IMR-90 (cell line): ENCODE data around the gene TMEM97. TPM values are rescaled to one million over a fixed set of nuclear protein-coding genes. Genes with fewer than 3 reads are reported as not detected.

Experiments
- ATAC-seq: fragments of 200-7000 bp; cut with Tn5 transposase; 2 replicates; pipeline ENCODE4 v1.9.1; 2020; ENCODE audit warnings: low read depth, mild to moderate bottlenecking, moderate library complexity
- BruUV-seq: library from RNA; stranded (reverse); fragments of 400-500 nt; replicated peaks from 2 replicates; lab custom pipeline; 2021; lab: Mats Ljungman, UMichigan
- CTCF ChIA-PET: fragments of 300-600 bp; formaldehyde crosslinking; extraction: SDS; loops from one replicate; lab custom pipeline; 2021; ENCODE audit warnings: antibody characterized with exemption; lab: Yijun Ruan, JAX
- POLR2A ChIA-PET: fragments of 300-600 bp; sonication (Branson Sonifier 250); formaldehyde crosslinking; loops from one replicate; lab custom pipeline; 2022; ENCODE audit warnings: antibody characterized with exemption; ENCODE audit not compliant: unreplicated experiment; lab: Charles Lee
- DNase-seq: peaks from one replicate; pipeline ENCODE4 v3.0.0; 2013
- H2AFZ ChIP-seq: replicated peaks from 2 replicates; pipeline ENCODE3; 2013; ENCODE audit warnings: low read length, mild to moderate bottlenecking; ENCODE audit not compliant: poor library complexity
- H2AK5ac ChIP-seq: 2 replicates; pipeline ENCODE4 v1.6.1; 2013; ENCODE audit warnings: low read depth, low read length, inconsistent platforms
- H2AK9ac ChIP-seq: replicated peaks from 2 replicates; pipeline ENCODE3; 2013; ENCODE audit warnings: mild to moderate bottlenecking, low read depth, low read length, moderate library complexity; ENCODE audit not compliant: poor library complexity
- H2BK120ac ChIP-seq: 2 replicates; pipeline ENCODE4 v1.6.1; 2013; ENCODE audit warnings: low read depth, low read length, inconsistent platforms
- H2BK15ac ChIP-seq: 3 replicates; pipeline ENCODE4 v1.6.1; 2013; ENCODE audit warnings: low read depth, low read length, inconsistent platforms
- H2BK20ac ChIP-seq: 2 replicates; pipeline ENCODE4 v1.6.1; 2013; ENCODE audit warnings: low read depth, mild to moderate bottlenecking, inconsistent platforms, low read length, moderate library complexity
- H2BK5ac ChIP-seq: 2 replicates; pipeline ENCODE4 v1.6.1; 2013; ENCODE audit warnings: mild to moderate bottlenecking, low read depth, low read length, inconsistent platforms; ENCODE audit not compliant: poor library complexity, severe bottlenecking
- H3K14ac ChIP-seq: replicated peaks from 2 replicates; pipeline ENCODE4 v1.6.1; 2013; ENCODE audit warnings: low read depth, low read length, inconsistent platforms
- H3K18ac ChIP-seq: 2 replicates; pipeline ENCODE4 v1.6.1; 2013; ENCODE audit warnings: low read depth, low read length, control low read depth
- H3K23ac ChIP-seq: 2 replicates; pipeline ENCODE4 v1.6.1; 2013; ENCODE audit warnings: low read depth, low read length, inconsistent platforms
- H3K27ac ChIP-seq: 2 replicates; pipeline ENCODE4 v1.5.1; 2013; ENCODE audit warnings: mild to moderate bottlenecking, control low read depth, low read length; ENCODE audit not compliant: insufficient read depth
- H3K27me3 ChIP-seq: 2 replicates; pipeline ENCODE4 v1.6.1; 2013; ENCODE audit warnings: low read length; ENCODE audit not compliant: control insufficient read depth, insufficient read depth
- H3K36me3 ChIP-seq: 2 replicates; pipeline ENCODE4 v1.6.1; 2013; ENCODE audit warnings: low read length, mixed read lengths; ENCODE audit not compliant: control insufficient read depth, insufficient read depth
- H3K4ac ChIP-seq: 2 replicates; pipeline ENCODE4 v1.6.1; 2013; ENCODE audit warnings: low read depth, low read length, inconsistent platforms
- H3K4me1 ChIP-seq: 2 replicates; pipeline ENCODE4 v1.6.1; 2013; ENCODE audit warnings: low read length, mixed read lengths; ENCODE audit not compliant: control insufficient read depth, insufficient read depth
- H3K4me2 ChIP-seq: 2 replicates; pipeline ENCODE4 v1.6.1; 2013; ENCODE audit warnings: low read depth, mild to moderate bottlenecking, control low read depth, low read length, moderate library complexity
- H3K4me3 ChIP-seq: 2 replicates; pipeline ENCODE4 v1.5.1; 2013; ENCODE audit warnings: low read depth, mild to moderate bottlenecking, control low read depth, low read length, moderate library complexity; ENCODE audit not compliant: insufficient read depth
- H3K56ac ChIP-seq: 2 replicates; pipeline ENCODE4 v1.6.1; 2013; ENCODE audit warnings: low read length, inconsistent platforms; ENCODE audit not compliant: insufficient read depth; ENCODE audit errors: extremely low read depth
- H3K79me1 ChIP-seq, 2 experiments: 2 replicates each; pipeline ENCODE4 v1.6.1; 2013; ENCODE audit warnings: low read length in 2 of 2, inconsistent platforms in 1 of 2, low read depth in 1 of 2
- H3K9ac ChIP-seq: 2 replicates; pipeline ENCODE4 v1.6.1; 2013; ENCODE audit warnings: low read depth, low read length, control low read depth
- H3K9me1 ChIP-seq: 2 replicates; pipeline ENCODE4 v1.6.1; 2013; ENCODE audit warnings: low read length, inconsistent platforms; ENCODE audit not compliant: insufficient read depth
- H3K9me3 ChIP-seq: 2 replicates; pipeline ENCODE4 v1.6.1; 2013; ENCODE audit warnings: low read length; ENCODE audit not compliant: control insufficient read depth, insufficient read depth
- H4K20me1 ChIP-seq: 2 replicates; pipeline ENCODE4 v1.6.1; 2013; ENCODE audit warnings: low read length, inconsistent platforms; ENCODE audit not compliant: insufficient read depth
- H4K5ac ChIP-seq: 2 replicates; pipeline ENCODE4 v1.6.1; 2013; ENCODE audit warnings: mild to moderate bottlenecking, low read depth, low read length, control low read depth
- H4K8ac ChIP-seq, 2 experiments: 2 replicates each; pipeline ENCODE4 v1.6.1; 2013; ENCODE audit warnings: low read depth in 2 of 2, low read length in 2 of 2, control low read depth in 1 of 2, inconsistent platforms in 1 of 2
- H4K91ac ChIP-seq: 2 replicates; pipeline ENCODE4 v1.6.1; 2013; ENCODE audit warnings: low read depth, low read length, inconsistent platforms; ENCODE audit not compliant: insufficient read depth
- BHLHE40 ChIP-seq: fragments of 150-350 bp; IDR thresholded peaks from 2 replicates; pipeline ENCODE4 v1.6.1; 2016; ENCODE audit warnings: mild to moderate bottlenecking, low read depth, low read length
- FOS ChIP-seq: fragments of 150-350 bp; IDR thresholded peaks from 2 replicates; pipeline ENCODE4 v1.6.1; 2016; ENCODE audit warnings: low read depth, low read length
- MAFK ChIP-seq: IDR thresholded peaks from 2 replicates; pipeline ENCODE4 v1.6.1; 2012; ENCODE audit warnings: low read depth, low read length, improper control_type of control experiment
- SMC3 ChIP-seq: fragments of 150-350 bp; IDR thresholded peaks from 2 replicates; pipeline ENCODE4 v1.6.1; 2016; ENCODE audit warnings: low read depth, mild to moderate bottlenecking, antibody characterized with exemption, low read length, moderate library complexity
- WGBS, 2 experiments: methylation state at CpG; one replicate each; pipeline versions ENCODE4 v1.1.5 to v1.1.7; 2013; ENCODE audit warnings: missing lambda C conversion rate in 2 of 2; ENCODE audit not compliant: insufficient read length in 1 of 2; ENCODE audit errors: extremely low coverage in 2 of 2; 5-methylcytosine and 5-hydroxymethylcytosine counted together
- dilution Hi-C: fragments of 300-500 bp; cut with HindIII; formaldehyde crosslinking; loops from one replicate; pipeline ENCODE4 v1.14.3; 2018; ENCODE audit warnings: low sequenced_read_pairs; ENCODE audit not compliant: unreplicated experiment
- in situ Hi-C: fragments of 300-500 bp; cut with MboI; formaldehyde crosslinking; loops from 3 replicates; pipeline ENCODE4 v1.14.3; 2019; ENCODE audit warnings: low sequenced_read_pairs, inconsistent platforms, mixed read lengths
- intact Hi-C: fragments of 100-400 bp; cut with micrococcal nuclease; formaldehyde crosslinking; loops from 2 replicates; pipeline ENCODE4 v1.10.0; 2022
- polyA plus RNA-seq, 3 experiments: library from polyadenylated mRNA; depleted of rRNA; stranded (reverse); fragments of >200 nt; gene quantifications; 2 replicates each; pipeline ENCODE4 v1.2.3, GENCODE V29; 2012; ENCODE audit warnings: low replicate concordance in 1 of 3
- total RNA-seq: library from RNA; depleted of rRNA; stranded (reverse); fragments of >200 nt; gene quantifications from 2 replicates; pipeline ENCODE4 v1.2.3, GENCODE V29; 2012
- TF ChIP-seq, protein P1 (sequence below): conservative IDR thresholded peaks from 2 replicates; pipeline ENCODE4 v1.5.1; 2012; ENCODE audit warnings: mild to moderate bottlenecking, low read depth, low read length, improper control_type of control experiment
- TF ChIP-seq, protein P2 (sequence below): fragments of 150-350 bp; IDR thresholded peaks from 2 replicates; pipeline ENCODE4 v1.6.1; 2016; ENCODE audit warnings: low read depth, mild to moderate bottlenecking, low read length, moderate library complexity, borderline replicate concordance

Gene TMEM97
- total and polyA plus RNA-seq, 2 of the 4 experiments (the other 2 are of a cell fraction): 12.3 to 21.3 TPM

DNA sequence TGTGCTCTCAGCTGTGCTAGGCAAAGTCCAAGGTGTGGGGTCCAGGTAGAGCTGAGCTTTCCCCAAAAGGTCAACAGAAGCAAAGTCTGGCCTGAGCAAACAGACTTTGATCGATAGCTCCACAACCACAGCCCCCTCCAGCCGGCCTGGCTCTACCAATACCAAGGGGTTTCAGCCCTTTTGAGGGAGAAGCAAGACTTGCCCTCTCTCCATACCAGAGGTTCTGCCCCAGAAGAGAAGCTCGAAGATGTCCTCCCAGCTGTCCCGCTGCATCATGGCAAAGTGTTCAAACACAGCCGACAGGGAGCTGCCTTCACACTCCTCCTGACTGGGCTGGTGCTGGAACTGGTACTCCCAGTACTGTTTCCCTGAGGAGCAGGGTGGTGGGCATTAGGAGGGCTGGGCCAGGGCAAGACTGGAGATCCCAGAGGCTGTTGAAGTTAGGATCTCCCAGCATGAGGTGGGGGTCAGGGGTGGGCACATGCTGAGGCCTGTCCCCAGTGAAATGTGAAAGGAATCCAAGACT, 49.4 kb downstream of the TMEM97 start:
- Histone ChIP-seq H2AFZ (no peak overlapping the region), H3K4me2 (no peak overlapping the region), H2AK5ac (no peak overlapping the region), H2BK120ac (no peak overlapping the region), H3K18ac (no peak overlapping the region), H3K9ac (no peak overlapping the region), H3K9me3 (no peaks in the 10 kb centered on the region), H3K9me1 (peaks cover 23% of the 10 kb centered on the region), H3K79me1 (peaks cover 5 to 11% of the 10 kb centered on the region in 2 experiments; a peak in 3 of 4 replicates), H3K4ac (no peak overlapping the region), H4K91ac (no peak overlapping the region), H3K23ac (no peak overlapping the region), H2AK9ac (no peak overlapping the region), H3K4me3 (no peak overlapping the region), H4K5ac (no peak overlapping the region), H2BK5ac (no peak overlapping the region), H3K4me1 (peaks cover 14% of the 10 kb centered on the region; the same call in 1 of the 2 replicates), H3K14ac (no peak overlapping the region), H4K20me1 (peaks cover 14% of the 10 kb centered on the region), H3K27ac (no peak overlapping the region), H2BK15ac (no peak overlapping the region), H2BK20ac (no peak overlapping the region), H3K56ac (no peak overlapping the region), H4K8ac (no peak overlapping the region), H3K27me3 (no peaks in the 10 kb centered on the region), H3K36me3 (peaks cover 3% of the 10 kb centered on the region; the same call in 1 of the 2 replicates)
- WGBS, 2 experiments: 100% methylated on average over 2 of the region's 5 CpGs; no CpG with 5 or more reads in 1 of the 2 experiments
- BruUV-seq: no TSS peak
- dilution Hi-C loops: no loop called here
- no peak for DNase-seq
- ChIA-PET CTCF (no interaction called here), POLR2A (no interaction called here)
- in situ Hi-C loops: no loop called here
- ATAC-seq: no peak
- intact Hi-C loops: no loop called here
- TF ChIP-seq FOS (no peak), MAFK (no peak), BHLHE40 (no peak), SMC3 (no peak)
- TF ChIP-seq, protein P1, sequence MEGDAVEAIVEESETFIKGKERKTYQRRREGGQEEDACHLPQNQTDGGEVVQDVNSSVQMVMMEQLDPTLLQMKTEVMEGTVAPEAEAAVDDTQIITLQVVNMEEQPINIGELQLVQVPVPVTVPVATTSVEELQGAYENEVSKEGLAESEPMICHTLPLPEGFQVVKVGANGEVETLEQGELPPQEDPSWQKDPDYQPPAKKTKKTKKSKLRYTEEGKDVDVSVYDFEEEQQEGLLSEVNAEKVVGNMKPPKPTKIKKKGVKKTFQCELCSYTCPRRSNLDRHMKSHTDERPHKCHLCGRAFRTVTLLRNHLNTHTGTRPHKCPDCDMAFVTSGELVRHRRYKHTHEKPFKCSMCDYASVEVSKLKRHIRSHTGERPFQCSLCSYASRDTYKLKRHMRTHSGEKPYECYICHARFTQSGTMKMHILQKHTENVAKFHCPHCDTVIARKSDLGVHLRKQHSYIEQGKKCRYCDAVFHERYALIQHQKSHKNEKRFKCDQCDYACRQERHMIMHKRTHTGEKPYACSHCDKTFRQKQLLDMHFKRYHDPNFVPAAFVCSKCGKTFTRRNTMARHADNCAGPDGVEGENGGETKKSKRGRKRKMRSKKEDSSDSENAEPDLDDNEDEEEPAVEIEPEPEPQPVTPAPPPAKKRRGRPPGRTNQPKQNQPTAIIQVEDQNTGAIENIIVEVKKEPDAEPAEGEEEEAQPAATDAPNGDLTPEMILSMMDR: no peak
- TF ChIP-seq, protein P2, sequence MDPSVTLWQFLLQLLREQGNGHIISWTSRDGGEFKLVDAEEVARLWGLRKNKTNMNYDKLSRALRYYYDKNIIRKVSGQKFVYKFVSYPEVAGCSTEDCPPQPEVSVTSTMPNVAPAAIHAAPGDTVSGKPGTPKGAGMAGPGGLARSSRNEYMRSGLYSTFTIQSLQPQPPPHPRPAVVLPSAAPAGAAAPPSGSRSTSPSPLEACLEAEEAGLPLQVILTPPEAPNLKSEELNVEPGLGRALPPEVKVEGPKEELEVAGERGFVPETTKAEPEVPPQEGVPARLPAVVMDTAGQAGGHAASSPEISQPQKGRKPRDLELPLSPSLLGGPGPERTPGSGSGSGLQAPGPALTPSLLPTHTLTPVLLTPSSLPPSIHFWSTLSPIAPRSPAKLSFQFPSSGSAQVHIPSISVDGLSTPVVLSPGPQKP: no peak
